HG02938 (cell line): ENCODE data around the gene SOWAHD.
A peak's percentile ranks its signal among the peaks of the same experiment; 100 is the strongest.
"Not testable (repeated sequence)": the region's sequence is repeated elsewhere in the genome, so short reads cannot be mapped to it uniquely, and the experiment has no call there.

ENCODE experiments used
- ATAC-seq: cut with Tn5 transposase; IDR thresholded peaks from one replicate; pipeline ENCODE4 v1.9.1; 2021; ENCODE audit warnings: mild to moderate bottlenecking, moderate library complexity; ENCODE audit not compliant: unreplicated experiment

SOWAHD gene, protein sequence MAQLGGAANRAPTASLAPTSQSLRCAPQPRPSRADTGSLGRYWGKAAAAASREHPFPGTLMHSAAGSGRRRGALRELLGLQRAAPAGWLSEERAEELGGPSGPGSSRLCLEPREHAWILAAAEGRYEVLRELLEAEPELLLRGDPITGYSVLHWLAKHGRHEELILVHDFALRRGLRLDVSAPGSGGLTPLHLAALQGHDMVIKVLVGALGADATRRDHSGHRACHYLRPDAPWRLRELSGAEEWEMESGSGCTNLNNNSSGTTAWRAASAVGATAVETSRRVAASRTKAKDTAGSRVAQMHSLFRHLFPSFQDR

DNA sequence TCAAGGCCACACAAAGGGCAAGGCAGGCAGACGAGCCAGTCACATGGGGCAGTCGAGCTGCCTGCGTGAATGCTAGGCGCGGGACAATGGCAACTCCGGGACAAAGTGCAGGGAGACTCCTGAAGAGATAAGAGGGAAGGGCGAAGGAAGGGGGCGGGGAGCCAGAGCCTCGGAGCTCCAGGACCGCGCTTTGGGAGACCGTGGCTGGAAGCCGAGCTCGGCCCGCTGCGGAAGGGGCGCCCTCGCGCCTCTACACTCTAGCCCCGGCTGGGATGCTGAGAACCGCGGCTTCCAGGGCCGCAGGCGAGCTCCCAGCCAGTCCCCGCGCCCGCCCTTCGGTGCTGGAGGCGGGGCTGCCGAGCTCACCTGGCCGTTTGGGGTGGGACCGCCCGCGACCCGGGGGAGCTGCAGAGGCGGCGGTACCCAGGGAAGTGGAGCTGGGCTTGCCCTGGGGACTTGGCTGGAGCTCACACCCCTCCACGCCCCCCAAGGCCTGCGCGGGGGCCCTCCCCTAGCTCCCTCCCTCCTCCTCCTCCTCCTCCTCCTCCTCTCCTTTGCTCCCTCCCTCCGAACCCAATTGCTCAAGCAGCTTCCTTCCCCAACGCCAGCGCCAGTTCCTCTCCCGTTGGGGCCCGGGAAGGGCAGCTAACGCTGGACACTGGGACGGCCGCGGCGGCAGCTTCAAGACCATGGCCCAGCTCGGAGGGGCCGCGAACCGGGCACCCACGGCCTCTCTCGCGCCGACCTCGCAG is at the start of gene SOWAHD:
TSS of gene SOWAHD (plus strand) at position 610 of the 752 bp plus-strand sequence. CDS start at position 690, 80 bp downstream.
- no peak for ATAC-seq

DNA sequence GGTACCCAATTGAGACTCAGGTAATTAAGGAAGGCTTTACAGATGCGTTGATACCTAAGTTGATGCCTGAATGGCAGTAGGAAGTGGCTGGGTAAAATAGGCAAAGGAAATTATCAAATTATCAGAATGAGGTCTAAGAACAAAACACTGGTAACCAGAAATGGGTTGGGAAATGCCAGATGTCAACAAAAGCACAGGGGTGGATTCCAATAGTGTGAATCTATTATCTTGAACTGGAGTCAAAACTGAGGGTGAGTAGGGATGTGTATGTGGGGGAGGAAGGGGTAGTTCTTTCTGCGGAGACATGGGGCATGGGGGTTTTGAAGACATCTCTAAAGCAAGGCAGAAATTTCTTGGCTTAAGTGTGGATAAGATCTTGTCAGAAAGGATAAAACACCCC is 49.5 kb upstream of the SOWAHD start:
- no peak for ATAC-seq

DNA sequence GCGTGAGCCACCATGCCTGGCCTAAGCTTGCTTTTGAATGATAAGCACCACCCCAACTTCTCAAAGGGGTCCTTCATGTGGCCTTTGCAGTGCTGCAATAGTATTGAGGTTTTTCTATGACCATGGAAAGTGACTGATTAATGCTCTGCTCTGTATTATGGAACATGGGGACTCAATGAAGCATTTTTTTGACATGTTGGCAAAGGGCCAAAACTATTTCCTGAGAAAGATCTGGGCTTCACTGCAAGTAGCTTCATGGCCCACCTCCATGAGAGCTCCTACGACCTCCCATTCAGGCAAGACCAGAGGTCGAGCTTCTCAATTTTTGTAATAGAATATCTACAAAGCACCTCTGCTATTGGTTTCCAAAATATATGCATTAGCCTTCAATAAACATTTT is 48.8 kb upstream of the SOWAHD start:
- no peak for ATAC-seq

DNA sequence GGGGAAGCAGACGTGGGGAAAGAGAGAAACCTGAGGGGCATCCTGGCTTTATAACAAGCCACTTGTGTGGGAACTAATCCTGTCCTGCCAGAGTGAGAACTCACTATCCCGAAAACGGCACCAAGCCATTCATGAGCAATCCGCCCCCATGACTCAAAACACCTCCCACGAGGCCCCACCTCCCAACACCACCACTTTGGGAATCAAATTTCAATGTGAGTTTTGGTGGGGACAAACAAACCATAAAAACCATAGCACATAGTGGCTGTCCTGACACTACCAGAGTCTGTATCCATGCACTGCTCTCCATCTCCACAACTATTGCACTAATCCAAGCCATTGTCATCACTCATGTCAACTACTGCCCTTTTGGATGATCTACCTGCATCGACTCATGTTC is 36.9 kb upstream of the SOWAHD start:
- ATAC-seq, result no peak

DNA sequence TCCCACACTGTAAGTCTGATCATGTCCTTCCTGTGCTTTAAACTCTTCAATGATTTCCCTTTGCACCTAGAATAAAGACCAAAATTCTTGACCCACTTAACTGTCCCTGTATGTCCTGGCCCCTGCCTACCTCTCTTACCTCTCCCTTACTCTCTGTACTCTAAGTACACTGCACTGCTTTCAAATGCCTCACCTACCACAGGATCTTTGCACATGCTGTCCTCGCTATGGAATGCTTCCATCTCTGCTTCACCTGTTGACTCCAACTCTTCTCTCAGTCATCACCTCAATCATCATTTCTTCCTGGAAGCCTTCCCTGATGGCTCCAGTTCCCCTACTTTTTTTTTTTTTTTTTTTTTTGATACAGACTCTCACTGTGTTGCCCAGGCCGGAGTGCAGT is 36.5 kb upstream of the SOWAHD start:
- no peak for ATAC-seq

DNA sequence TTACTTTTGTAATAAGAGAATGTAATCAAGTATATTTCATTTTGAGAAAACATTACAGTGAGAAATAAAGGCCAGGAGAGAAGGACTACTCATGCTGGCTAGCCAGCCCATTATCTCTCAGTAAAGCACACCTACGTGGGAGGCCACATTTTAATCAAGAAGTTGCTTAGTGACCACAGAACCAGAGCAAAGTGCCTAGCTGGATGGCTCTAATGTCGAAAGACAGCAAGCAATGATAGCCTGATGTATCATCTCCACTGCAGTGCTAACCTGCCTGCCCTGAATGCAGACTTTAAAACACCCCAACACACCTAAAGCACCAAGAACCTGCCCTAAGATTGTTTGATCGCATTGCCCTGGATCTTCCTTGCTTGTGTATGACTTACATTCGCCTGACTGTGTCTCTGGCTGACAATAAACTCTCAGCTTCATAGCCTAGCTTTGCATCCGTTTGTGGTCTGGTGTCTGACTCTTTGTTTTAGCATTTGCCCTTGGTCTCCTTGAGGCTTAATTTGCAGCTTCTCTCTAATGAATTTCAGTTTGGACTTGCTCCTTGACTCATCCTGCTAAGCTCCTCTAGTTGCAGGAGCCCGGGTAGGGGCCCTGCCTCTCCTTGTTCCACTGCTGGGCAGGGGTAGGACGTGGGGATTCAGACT is 31.4 kb upstream of the SOWAHD start:
- ATAC-seq, result no peak

DNA sequence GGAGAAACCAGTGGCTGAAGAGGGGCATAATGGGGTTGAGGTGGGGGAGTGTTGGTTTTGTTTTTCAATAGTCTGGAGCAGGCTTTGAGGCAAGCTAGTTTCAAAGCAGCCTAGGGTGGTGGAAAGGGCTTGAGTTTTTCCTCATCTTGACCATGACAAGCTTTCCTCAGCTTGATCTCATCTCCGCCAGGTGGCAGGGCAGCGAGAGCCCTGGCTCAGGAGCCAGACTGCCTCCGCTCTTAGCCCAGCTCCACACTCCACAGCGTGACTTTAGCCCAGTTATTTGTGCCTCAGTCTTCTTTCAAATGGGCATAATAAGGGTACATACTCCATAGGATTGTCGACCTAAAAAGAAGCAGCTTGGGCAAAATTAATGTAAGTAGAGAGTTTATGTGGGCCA is 29.9 kb upstream of the SOWAHD start:
- ATAC-seq, result no peak

DNA sequence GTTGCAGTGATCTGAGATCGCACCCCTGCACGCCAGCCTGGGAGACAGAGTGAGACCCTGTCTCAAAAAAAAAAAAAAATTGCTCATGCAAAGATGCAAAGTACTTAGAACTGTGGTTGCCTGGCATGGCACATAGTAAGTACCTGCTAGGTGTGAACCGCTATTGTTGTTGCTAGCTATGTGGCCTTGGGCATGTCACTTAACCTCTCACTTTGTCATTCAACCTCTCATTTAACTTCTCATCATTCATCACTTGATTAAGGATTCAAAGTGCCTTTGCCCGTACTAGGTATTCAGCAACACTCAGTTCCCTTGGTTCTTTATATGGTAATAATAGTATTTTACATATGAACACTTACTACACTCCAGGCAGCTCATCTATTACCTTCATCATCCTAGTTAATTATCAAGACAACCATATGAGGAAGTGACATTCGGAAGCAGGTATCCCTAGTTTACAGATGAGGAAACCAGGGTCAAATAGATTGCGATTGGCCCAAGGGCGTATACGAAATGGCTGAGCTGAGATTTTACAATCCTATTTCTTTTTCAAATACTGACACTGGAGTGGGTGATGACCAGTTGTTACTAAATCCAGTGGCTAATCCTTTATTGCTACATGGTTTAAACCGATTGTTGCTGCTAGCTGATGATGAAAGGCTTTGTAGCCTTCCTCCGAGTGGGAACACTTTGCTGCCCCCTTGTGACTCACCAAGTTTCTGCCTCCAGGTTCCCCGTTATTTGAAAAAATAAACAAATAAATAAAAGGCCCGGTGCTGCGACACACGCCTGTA is 28.8 kb upstream of the SOWAHD start:
- ATAC-seq, result no peak

DNA sequence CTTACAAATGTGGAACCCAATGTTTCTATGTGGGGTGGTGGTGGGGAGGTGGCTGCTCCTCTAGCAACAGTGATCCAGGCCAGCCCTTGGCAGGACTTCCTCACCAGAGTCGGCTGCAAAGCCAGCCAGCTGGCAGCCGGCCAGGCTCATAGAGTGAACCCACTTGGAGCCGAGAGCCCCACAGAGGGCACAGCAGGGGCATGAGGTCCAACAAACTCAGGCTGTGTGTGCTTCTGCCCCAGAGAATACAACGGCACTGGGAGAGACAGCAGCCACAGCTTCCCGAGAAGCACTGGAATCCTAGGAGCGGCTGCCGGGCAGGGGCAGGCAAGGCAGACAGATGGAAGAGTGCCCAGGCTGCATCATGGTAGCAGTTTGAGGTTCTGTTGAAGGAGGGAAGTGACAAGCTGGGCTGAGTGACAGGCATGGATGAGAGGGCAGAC is 23.5 kb upstream of the SOWAHD start:
- ATAC-seq, result no peak

DNA sequence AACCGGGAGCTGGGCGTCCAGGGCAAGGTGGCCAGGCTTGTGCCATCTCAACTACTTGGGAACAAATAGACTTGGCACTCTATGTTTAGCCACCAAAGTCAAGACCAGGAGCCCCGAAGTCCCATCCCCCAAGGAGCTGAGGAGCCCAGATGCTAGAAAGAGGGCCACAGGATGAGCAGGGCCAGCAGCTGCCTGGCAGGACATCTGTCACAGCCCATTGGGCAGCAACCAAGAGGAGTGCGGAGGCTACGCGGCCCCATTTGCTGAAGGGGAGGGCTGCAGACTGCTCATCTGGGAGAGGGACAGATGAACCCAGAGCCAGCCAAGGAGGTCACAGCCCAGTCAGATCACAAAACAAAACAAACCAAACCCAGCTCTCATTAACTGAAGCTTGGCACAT is 22.9 kb upstream of the SOWAHD start:
- ATAC-seq, result no peak

DNA sequence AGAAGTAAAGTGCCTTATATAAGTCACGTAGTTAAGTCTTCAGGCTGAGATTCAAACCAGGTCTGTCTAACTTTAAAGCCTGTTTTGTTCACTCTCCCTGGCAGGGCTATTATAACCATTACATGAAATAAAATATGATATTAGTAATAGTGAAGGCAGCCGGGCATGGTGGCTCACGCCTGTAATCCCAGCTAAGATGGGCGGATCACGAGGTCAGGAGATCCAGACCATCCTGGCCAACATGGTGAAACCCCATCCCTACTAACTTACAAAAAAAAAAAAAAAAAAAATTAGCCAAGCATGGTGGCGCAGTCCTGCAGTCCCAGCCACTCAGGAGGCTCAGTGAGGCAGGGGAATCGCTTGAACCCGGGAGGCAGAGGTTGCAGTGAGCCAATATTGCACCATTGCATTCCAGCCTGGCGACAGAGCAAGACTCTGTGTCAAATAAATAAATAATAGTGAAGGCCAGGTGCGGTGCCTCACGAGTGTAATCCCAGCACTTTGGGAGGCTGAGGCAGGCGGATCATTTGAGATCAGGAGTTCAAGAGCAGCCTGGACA is 22.1 kb upstream of the SOWAHD start:
- no peak for ATAC-seq

DNA sequence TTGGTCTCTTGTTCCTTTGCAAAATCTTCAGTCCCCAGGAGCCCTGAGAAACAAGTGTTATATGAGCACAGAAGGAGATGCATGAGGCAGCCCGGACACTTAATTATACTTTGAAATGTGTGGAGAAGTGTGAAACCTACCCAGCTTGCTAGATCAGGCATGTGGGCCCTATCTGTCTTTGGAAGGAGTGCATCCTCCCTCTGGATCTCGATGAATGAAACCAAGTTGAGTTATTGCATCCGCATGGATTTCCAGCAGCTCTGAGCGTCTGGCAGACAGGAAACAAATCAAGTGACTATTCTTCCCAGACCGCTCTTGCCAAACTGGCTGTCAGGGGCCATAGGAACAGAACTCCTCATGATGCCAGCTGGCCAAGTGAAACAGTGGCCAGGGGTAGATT is 19.6 kb upstream of the SOWAHD start:
- ATAC-seq, result no peak

DNA sequence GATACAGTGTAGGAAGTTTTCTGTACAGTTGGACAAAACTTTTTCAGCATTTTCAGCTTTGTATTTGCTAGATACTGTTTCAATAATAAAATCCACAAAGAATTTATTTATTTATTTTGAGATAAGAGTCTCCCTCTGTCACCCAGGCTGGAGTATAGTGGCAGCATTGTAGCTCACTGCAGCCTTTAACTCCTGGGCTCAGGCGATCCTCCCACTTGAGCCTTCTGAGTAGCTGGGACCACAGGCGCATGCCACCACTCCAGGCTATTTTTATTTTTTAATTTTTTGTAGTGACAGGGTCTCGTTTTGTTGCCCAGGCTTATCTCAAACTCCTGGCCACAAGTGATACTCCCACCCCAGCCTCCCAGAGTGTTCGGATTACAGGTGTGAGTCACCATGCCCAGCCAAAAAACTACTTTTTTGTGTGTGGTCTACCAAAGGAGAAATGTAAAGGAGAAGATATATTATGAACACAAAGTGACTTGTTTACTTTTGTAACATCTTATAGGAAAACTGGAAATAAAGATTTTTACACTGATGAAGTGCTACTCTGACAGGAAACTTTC is 13.0 kb upstream of the SOWAHD start:
- no peak for ATAC-seq

DNA sequence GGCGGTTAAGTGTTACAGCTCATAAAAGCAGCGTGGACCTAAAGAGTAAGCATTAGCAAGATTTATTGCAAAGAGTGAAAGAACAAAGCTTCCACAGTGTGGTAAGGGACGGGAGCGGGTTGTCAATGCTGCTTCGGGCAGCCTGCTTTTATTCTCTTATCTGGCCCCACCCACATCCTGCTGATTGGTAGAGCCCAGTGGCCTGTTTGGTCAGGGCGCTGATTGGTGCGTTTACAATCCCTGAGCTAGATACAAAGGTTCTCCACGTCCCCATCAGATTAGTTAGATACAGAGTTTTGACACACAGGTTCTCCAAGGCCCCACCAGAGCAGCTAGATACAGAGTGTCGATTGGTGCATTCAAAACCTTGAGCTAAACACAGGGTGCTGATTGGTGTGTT is 8.3 kb upstream of the SOWAHD start:
- ATAC-seq, result not testable (repeated sequence)

DNA sequence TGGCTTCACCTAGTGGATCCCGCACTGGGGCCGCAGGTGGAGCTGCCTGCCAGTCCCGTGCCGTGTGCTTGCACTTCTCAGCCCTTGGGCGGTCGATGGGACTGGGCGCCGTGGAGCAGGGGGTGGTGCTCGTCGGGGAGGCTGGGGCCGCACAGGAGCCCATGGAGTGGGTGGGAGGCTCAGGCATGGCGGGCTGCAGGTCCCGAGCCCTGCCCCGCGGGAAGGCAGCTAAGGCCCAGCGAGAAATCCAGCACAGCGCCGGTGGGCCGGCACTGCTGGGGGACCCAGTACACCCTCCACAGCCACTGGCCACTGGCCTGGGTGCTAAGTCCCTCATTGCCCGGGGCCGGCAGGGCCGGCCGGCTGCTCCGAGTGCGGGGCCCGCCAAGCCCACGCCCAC is 7.6 kb upstream of the SOWAHD start:
- not testable (repeated sequence) for ATAC-seq

DNA sequence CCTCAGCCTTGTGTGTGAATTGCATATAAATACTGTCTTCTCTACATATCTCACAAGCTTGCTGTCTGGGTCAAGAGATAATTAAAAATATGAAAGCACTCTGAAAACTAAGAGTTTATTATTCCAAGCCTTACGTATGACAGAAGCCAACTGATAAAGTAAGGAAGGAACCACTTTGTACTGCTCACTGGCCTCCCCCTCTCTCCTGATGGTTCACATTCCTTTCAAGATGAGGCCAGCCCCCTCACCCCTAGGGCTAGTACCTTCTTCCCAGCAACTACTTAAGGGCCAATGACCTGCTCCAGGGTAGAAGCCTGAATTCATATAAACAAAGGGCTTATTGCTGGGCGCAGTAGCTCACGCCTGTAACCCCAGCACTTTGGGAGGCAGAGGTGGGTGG is 5.4 kb upstream of the SOWAHD start:
- ATAC-seq, result no peak

DNA sequence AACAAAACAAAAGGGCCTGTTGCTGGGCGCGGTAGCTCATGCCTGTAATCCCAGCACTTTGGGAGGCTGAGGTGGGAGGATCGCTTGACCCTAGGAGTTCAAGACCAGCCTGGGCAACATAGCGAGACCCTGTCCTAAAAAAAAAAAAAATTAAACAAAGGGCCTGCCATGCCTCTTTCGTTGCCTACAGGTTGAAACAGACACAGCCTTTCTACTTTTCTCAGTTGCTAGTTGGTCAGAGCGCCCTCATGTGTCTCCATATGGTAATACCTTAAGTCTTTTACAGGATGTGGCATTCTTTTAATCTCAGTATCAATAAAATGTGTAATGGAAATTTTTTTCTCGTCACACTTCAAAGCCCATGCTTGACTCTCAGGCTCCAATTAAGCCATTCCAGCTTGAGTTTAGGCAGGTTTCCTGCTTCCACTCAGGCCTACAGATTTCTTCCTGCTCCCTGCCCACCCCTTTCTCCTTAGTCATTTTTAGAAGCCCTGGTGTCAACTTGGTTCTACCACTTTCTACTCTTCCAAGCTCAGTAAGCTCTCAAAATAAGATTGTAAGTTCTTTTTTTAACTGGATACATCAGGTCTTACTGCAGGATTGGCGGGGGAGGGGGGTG is 4.6 kb upstream of the SOWAHD start:
- ATAC-seq, result no peak

DNA sequence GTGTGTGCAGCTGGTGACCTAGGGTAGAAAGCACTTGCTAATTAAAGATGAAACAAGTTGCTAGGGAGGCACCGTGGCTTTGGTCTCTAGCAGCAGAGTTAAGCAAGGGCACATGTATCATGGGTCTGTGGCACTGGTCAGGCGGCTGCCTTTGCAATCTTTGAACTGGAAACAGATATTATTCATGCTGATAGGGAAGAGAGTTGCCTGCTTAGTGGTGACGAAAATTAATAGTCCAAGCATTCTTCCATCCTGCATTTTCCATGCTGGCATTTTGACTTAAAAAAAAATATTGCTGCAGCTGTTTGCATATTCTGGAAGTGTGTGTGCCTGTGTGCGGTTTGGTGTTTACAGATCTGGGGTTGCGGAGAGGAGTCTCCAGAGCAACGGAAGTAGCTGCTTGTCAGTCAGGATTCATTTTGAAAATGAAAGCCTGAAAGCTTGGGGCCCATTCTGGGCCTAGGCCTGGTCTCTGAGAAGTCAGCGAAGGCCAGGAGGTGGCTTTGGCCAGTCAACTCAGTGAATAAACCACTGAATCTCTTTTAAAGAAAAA is 2.3 kb upstream of the SOWAHD start:
- ATAC-seq, result peak; percentile 66

DNA sequence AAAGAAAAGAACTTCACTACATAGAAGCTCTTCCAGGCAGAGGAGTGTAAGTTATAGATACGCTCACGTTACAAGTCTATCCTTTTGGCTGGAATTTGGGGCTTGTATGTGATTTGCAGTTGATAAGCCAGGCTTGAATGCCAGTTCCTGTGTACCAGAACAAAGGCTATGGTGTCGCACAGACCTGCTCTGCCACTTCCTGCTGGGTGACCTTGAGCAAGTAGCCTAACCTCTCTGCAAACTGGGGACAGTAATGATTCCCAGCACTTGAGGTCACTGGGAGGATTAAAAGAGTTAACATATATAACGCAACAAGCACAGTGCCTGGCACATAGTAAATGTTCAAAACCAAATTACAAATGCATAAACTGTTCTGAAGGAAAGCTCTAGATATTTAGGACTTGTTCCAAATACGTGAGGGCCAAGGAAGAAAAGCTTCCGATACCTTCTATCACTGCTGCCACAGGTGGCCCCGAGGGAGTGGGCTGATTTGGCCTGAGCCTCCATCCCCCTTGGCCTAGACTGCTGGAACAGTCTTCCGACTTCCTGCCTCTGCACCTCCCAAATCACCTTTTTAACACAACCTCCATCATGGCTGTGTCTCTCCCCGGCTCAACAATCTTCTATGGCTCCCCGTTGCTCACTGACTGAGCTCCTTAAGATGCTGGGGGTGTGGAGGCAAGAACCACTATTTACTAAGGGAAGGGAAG is 1.3 kb upstream of the SOWAHD start:
- ATAC-seq, result no peak
